HFF-Myc (cell line): ENCODE data around the gene CLRN1.
"Not testable (repeated sequence)": the region's sequence is repeated elsewhere in the genome, so short reads cannot be mapped to it uniquely, and the experiment has no call there.

Experiments used
- DNase-seq: peaks from one replicate; pipeline ENCODE4 v3.0.0-alpha.2; 2011; ENCODE audit warnings: low read depth; ENCODE audit errors: extremely low read depth
- H3K4me3 ChIP-seq: replicated peaks from 2 replicates; pipeline ENCODE4 v1.5.1; 2011; ENCODE audit warnings: low read depth, mild to moderate bottlenecking, control low read depth, low read length
- CTCF ChIP-seq: IDR thresholded peaks from 2 replicates; pipeline ENCODE4 v1.5.1; 2012; ENCODE audit warnings: mild to moderate bottlenecking, low read depth, low read length, control low read depth; ENCODE audit errors: missing control alignments

Gene CLRN1

DNA sequence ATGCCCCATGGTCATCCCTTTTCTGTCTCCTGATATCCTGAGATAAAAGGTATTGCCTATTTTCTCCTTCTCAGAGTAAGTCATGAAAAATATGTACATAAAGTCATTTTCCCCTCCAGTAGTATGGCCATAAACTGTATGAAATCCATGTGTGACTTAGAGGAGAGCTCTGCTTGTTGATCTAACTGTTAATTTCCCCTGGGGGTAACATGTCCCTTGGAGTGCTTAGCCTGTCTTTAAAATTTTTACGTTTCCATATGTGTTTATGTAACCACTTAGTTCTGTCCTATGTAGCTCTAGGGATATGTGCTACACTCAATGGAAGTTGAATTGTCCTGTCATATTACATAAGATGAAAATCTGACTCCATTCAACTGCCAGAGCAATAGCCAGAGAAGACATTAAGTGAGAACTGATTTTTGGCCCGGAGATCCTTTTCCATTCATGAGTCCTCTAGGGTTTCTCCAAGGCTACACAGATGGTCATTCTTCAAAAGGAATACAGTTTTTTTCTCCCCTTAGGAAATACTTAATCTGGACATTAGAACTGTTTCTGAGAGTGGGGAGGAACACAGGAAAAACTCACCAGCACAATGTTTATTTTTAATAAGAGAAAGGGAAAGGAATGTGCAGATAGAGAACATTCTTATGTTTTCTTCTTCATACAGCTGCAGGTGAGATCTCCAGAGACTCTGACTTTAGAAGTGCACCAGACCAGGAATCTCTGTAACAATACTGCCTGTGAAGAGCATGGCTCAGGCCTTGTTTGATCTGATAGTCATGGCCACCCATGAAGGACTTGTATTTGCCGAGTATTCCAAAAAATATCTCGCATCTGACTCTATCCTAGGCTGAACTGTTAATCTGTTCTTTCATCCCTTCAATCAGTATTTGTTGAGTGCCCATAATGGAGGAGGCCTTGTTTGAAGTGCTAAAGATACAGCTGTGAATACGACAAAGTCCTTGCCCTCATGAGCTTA, 29.8 kb upstream of the CLRN1 start:
- DNase-seq, result no peak
- no peak overlapping the region for H3K4me3 ChIP-seq
- no peak for TF ChIP-seq CTCF

DNA sequence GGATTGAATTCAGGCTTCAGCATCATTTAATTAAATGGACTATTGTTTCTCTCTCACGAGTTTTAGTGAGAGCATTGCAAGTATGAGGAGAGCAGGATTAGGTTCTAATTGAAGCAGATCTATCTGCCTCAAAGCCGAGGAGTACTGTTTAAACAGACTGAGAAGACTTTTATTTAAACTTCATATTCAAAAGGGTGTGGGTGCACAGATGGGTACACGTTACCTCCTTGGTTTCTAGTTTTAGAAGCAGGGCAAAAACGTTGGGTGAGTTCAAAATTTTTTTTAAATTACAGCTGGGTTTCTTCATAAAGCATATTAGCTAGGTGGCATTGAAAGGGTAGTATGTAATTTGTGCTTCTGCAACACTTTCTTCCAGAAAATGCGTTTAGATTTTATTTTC, 26.5 kb upstream of the CLRN1 start:
- DNase-seq, result no peak
- H3K4me3 ChIP-seq, result no peak overlapping the region
- no peak for TF ChIP-seq CTCF

DNA sequence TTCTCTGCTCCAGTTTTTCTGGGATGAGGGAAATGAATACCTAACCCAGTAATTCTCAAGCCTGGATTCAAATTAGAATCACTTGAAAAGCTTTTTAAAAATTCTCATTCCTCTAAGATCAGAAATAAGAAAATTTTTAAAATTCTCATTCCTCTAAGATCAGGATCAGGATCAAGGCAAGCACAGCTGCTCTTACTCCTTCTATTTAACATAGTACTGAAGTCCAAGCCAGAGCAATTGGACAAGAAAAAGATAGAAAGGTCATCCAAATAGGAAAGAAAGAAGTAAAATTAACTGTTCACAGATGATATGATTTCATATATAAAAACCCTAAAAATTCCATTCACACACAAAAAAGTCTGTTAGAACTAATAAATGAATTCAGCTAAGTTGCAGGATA, 24.2 kb upstream of the CLRN1 start:
- DNase-seq, result no peak
- no peak overlapping the region for H3K4me3 ChIP-seq
- TF ChIP-seq CTCF, result no peak

- no peak for TF ChIP-seq CTCF
- no peak overlapping the region for H3K4me3 ChIP-seq
- no peak for DNase-seq
Observed at GRCh38 chr3:150995510-150995909, 23.0 kb upstream of the CLRN1 start.

DNA sequence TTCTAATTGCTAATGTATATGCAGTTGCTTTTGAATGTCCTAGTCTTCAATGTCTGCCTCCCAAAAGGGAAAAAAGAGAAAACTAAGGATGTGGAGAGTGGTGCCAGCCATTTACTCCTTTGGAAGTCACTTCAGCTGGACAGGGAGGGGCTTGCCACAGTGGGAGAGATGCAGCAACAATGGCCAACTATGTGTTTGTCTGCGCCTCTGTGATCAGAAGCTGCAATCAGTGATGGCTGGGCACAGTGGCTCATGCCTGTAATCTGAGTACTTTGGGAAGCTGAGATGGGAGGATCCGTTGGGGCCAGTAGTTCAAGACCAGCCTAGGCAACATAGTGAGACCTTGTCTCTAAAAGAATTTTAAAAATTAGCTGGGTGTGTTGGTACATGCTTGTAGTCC, 16.7 kb upstream of the CLRN1 start:
- DNase-seq, result no peak
- TF ChIP-seq CTCF, result no peak
- no peak overlapping the region for H3K4me3 ChIP-seq

DNA sequence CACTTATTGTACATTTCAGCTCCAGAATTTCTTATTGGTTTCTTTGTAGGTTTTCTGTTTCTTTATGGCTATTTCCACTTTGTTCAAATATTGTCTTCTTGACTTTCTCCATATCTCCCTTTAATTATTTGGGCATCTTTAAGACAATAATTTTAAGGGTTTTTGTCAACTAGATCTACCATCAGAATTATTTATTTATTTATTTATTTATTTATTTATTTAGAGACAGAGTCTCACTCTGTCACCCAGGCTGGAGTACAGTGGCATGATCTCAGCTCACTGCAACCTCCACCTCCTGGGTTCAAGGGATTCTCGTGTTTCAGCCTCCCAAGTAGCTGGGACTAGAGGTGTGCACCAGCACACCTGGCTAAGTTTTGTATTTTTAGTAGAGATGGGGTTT, 15.9 kb upstream of the CLRN1 start:
- DNase-seq, H3K4me3 ChIP-seq: not testable (repeated sequence)

- no peak for TF ChIP-seq CTCF
- H3K4me3 ChIP-seq, result no peak overlapping the region
- no peak for DNase-seq
Observed at GRCh38 chr3:150985711-150986110, 13.2 kb upstream of the CLRN1 start.
